Measurements from ENCODE around the gene GASK1A. TPM values are rescaled to one million over a fixed set of nuclear protein-coding genes. Genes with fewer than 3 reads are reported as not detected.

GASK1A gene
- total and polyA plus RNA-seq, 2 of the 8 experiments (the other 6 are each of a cell fraction or from before 2014, with no cell fraction given) = 4.7 to 7.9 TPM

GRCh38 chr3:42979044-42979972 lies at the start of gene GASK1A (continued):
- no peak for TF ChIP-seq RFX5 (IDR thresholded peaks at IDR 0.05; ENCODE audit: borderline replicate concordance, low read depth, low read length)
- TF ChIP-seq SAP30 (IDR thresholded peaks at IDR 0.05; ENCODE audit: insufficient read depth, insufficient replicate concordance, low read length) = no peak
- TF ChIP-seq RXRA (IDR thresholded peaks at IDR 0.05; ENCODE audit: insufficient read depth, low read depth, low read length) = no peak
- no peak for TF ChIP-seq CTBP2 (IDR thresholded peaks at IDR 0.05; ENCODE audit: borderline replicate concordance, insufficient read depth, insufficient read length, low read length)
- no peak for TF ChIP-seq CREB1 (IDR thresholded peaks at IDR 0.05)
- peak; percentile 31 for TF ChIP-seq BACH1 (IDR thresholded peaks at IDR 0.05; ENCODE audit: low read length)
- peak; percentile 42 for TF ChIP-seq TBP (IDR thresholded peaks at IDR 0.05; ENCODE audit: low read depth, low read length)
- TF ChIP-seq KDM1A (IDR thresholded peaks at IDR 0.05; ENCODE audit: borderline replicate concordance, low read length) = no peak
- TF ChIP-seq CBX8 (IDR thresholded peaks at IDR 0.05; ENCODE audit: borderline replicate concordance, low read depth, low read length) = no peak
- no peak for TF ChIP-seq TEAD4 (IDR thresholded peaks at IDR 0.05; ENCODE audit: low read depth, low read length)
- no peak for TF ChIP-seq CHD1 (IDR thresholded peaks at IDR 0.05; ENCODE audit: low read depth, low read length)
- no peak for TF ChIP-seq MAFK (IDR thresholded peaks at IDR 0.05; ENCODE audit: low read depth, low read length)
- no peak for TF ChIP-seq BRCA1 (IDR thresholded peaks at IDR 0.05; ENCODE audit: low read depth, low read length)
- TF ChIP-seq HDAC6 (IDR thresholded peaks at IDR 0.05; ENCODE audit: low read depth, low read length) = no peak
- peak; percentile 92 for TF ChIP-seq ASH2L (IDR thresholded peaks at IDR 0.05; ENCODE audit: low read length)
- no peak for TF ChIP-seq SRF (IDR thresholded peaks at IDR 0.05; ENCODE audit: low read depth, low read length)
- no peak for TF ChIP-seq NRF1 (IDR thresholded peaks at IDR 0.05; ENCODE audit: low read depth, low read length)
- no peak for TF ChIP-seq ATF2 (IDR thresholded peaks at IDR 0.05; ENCODE audit: low read length)
- peak in 1 of 2 experiments; percentile 0; a peak in 1 of 4 replicates for TF ChIP-seq RAD21 (IDR thresholded peaks at IDR 0.05 in 1 of 2, conservative IDR thresholded peaks at IDR 0.05 in 1 of 2; ENCODE audit: low read depth in 2 of 2, low read length in 2 of 2)
- TF ChIP-seq SP4 (IDR thresholded peaks at IDR 0.05; ENCODE audit: low read length) = no peak
- no peak for TF ChIP-seq JUND (IDR thresholded peaks at IDR 0.05; ENCODE audit: low read length)
- no peak for TF ChIP-seq SIRT6 (IDR thresholded peaks at IDR 0.05; ENCODE audit: low read length)
- TF ChIP-seq SIN3A (conservative IDR thresholded peaks at IDR 0.05 in 1 of 2, IDR thresholded peaks at IDR 0.05 in 1 of 2; ENCODE audit: low read depth in 1 of 2, low read length in 2 of 2) = no peak
